ENCODE data around the gene KASH5. TPM values are rescaled to one million over a fixed set of nuclear protein-coding genes. Genes with fewer than 3 reads are reported as not detected.

The KASH5 gene
- total RNA-seq, 2 experiments from 2014 or later = 12.0 to 16.3 TPM

DNA sequence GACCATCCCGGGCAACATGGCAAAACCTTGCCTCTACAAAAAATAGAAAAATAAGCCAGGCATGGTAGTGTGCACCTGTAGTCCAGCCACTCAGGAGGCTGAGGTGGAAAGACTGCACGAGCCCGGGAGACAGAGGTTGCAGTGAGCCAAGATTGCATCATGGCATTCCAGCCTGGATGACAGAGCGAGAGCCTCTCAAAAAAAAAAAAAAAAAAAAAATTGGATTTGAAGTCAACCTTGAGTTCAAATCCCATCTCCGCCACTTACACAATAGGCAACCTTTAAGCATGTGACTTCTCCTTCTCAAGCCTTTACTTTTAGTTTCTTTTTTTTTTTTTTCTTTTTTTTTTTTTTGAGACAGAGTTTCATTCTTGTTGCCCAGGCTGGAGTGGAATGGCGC, 12.0 kb downstream of the KASH5 start:
- BruUV-seq (replicated peaks) = no TSS peak
- Histone ChIP-seq H3K9me2 (ENCODE audit: insufficient read depth, low read length) (no peaks in the 10 kb centered on the region), H3K4me1 (ENCODE audit: insufficient read depth, low read length, poor library complexity, severe bottlenecking) (peaks cover 62% of the 10 kb centered on the region), H3K9me3 (ENCODE audit: low read length) (no peaks in the 10 kb centered on the region), H3K27ac (ENCODE audit: low read depth, low read length, poor library complexity, severe bottlenecking) (no peak overlapping the region), H4K20me1 (ENCODE audit: insufficient read depth, low read length) (no peaks in the 10 kb centered on the region), H3K36me3 (ENCODE audit: insufficient read depth, low read length) (no peaks in the 10 kb centered on the region), H3K4me2 (ENCODE audit: low read length) (no peak overlapping the region), H2AFZ (ENCODE audit: low read length) (no peak overlapping the region), H3K79me2 (ENCODE audit: insufficient read depth, low read depth, low read length) (no peaks in the 10 kb centered on the region), H3K4me3 (ENCODE audit: low read depth, low read length, poor library complexity, severe bottlenecking) (no peak overlapping the region)
- CTCF ChIA-PET (ENCODE audit: unreplicated experiment) = no interaction called here
- DNase-seq (ENCODE audit: low spot score) = no peak
- no peak for TF ChIP-seq EZH2phosphoT487 (IDR thresholded peaks at IDR 0.05; ENCODE audit: borderline replicate concordance, low read depth, low read length)
- TF ChIP-seq, protein P1, sequence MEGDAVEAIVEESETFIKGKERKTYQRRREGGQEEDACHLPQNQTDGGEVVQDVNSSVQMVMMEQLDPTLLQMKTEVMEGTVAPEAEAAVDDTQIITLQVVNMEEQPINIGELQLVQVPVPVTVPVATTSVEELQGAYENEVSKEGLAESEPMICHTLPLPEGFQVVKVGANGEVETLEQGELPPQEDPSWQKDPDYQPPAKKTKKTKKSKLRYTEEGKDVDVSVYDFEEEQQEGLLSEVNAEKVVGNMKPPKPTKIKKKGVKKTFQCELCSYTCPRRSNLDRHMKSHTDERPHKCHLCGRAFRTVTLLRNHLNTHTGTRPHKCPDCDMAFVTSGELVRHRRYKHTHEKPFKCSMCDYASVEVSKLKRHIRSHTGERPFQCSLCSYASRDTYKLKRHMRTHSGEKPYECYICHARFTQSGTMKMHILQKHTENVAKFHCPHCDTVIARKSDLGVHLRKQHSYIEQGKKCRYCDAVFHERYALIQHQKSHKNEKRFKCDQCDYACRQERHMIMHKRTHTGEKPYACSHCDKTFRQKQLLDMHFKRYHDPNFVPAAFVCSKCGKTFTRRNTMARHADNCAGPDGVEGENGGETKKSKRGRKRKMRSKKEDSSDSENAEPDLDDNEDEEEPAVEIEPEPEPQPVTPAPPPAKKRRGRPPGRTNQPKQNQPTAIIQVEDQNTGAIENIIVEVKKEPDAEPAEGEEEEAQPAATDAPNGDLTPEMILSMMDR (conservative IDR thresholded peaks at IDR 0.05; ENCODE audit: low read length) = no peak
- POLR2A ChIA-PET = interaction anchor here (0.5 kb wide), 1 partner anchor 353 kb away, joined by 3 read pairs; no protein-coding TSS in a partner anchor
- intact Hi-C loops (cut with micrococcal nuclease; ENCODE audit: unreplicated experiment) = no loop called here

DNA sequence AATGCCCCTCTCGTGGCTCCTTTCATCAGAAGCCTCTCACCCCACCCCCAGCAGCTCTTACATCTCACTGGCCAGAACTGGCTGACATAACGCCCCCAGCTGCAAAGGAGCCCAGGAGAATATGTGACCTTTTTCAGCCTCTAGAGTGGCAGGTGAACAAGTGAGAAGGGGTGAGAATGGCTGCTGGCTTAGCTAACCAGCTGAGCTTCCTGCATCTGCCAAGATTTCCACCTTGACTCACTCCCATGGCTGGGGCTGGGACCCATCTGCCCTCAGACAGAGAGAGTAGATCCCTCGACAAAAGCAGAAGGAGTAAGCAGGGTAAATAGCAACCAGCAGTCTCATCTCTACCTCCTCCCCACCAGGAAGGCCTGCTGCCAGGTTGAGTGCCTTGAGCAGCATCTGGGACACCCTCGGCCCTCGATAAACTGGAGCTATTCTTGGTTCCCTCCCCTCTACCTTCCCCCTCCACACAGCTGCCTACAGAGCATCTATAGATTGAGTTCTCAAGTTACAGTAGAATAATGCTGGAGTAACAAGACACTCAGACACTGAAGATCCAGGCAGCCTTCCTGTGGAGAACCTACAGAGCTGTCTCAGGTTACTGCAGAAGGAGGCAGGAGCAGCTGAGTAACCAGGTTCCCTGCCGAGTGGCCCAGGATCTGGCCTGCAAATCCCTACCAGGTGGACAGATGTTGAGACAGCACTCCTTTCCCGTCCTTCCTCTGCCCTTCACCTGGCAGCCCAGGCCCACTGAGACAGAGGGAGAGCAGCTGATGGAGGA, 15.5 kb downstream of the KASH5 start:
- peak overlapping the region; percentile 95 for H3K27ac ChIP-seq (ENCODE audit: low read depth, low read length, poor library complexity, severe bottlenecking)
- intact Hi-C loops (cut with micrococcal nuclease; ENCODE audit: unreplicated experiment) = no loop called here
- H3K4me3 ChIP-seq (ENCODE audit: low read depth, low read length, poor library complexity, severe bottlenecking) = peak overlapping the region; percentile 38
- H3K4me1 ChIP-seq (ENCODE audit: insufficient read depth, low read length, poor library complexity, severe bottlenecking) = peaks cover 83% of the 10 kb centered on the region
- H4K20me1 ChIP-seq (ENCODE audit: insufficient read depth, low read length) = no peaks in the 10 kb centered on the region
- ChIA-PET CTCF (ENCODE audit: unreplicated experiment) (interaction anchor here (0.5 to 0.7 kb wide), 4 partner anchors 15 to 75 kb away, joined by 3 to 7 read pairs (median 5); no protein-coding TSS in a partner anchor), POLR2A (interaction anchor here (0.9 to 1.6 kb wide), 4 partner anchors 12 to 66 kb away, joined by 3 to 5 read pairs (median 4); no protein-coding TSS in a partner anchor)
- no peaks in the 10 kb centered on the region for H3K9me2 ChIP-seq (ENCODE audit: insufficient read depth, low read length)
- DNase-seq (ENCODE audit: low spot score) = peak; percentile 95
- H3K79me2 ChIP-seq (ENCODE audit: insufficient read depth, low read depth, low read length) = no peaks in the 10 kb centered on the region
- peak overlapping the region; percentile 26; the same call in 1 of the 2 replicates for H2AFZ ChIP-seq (ENCODE audit: low read length)
- peak overlapping the region; percentile 72 for H3K4me2 ChIP-seq (ENCODE audit: low read length)
- no peaks in the 10 kb centered on the region for H3K36me3 ChIP-seq (ENCODE audit: insufficient read depth, low read length)
- BruUV-seq (replicated peaks) = TSS peak; percentile 77
- TF ChIP-seq, protein P1 (conservative IDR thresholded peaks at IDR 0.05; ENCODE audit: low read length) = no peak
- TF ChIP-seq EZH2phosphoT487 (IDR thresholded peaks at IDR 0.05; ENCODE audit: borderline replicate concordance, low read depth, low read length) = no peak
- H3K9me3 ChIP-seq (ENCODE audit: low read length) = no peaks in the 10 kb centered on the region

DNA sequence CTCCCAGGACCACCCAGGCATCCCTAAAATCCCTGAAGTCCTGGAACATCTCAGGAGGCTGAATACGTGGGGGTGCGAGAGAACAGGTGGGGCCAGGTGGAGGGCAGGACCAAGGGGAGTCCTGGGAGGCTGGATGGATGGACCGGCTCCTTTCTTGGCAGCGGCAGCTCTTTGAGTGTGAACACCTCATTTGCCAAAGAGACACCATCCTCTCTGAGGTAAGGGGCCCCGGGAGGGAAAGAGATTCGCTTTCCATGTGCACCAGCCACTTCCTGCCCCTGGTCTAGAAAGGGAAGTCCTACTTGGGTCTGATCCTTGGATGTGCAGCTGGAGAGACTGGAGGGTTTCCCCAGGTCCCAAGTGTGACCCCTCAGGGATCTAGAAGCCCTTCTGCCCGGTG, 19.0 kb downstream of the KASH5 start:
- CTCF ChIA-PET (ENCODE audit: unreplicated experiment) = no interaction called here
- no peak overlapping the region for H3K4me2 ChIP-seq (ENCODE audit: low read length)
- H3K27ac ChIP-seq (ENCODE audit: low read depth, low read length, poor library complexity, severe bottlenecking) = no peak overlapping the region
- no peaks in the 10 kb centered on the region for H3K79me2 ChIP-seq (ENCODE audit: insufficient read depth, low read depth, low read length)
- intact Hi-C loops (cut with micrococcal nuclease; ENCODE audit: unreplicated experiment) = no loop called here
- H3K4me1 ChIP-seq (ENCODE audit: insufficient read depth, low read length, poor library complexity, severe bottlenecking) = peaks cover 94% of the 10 kb centered on the region
- no peaks in the 10 kb centered on the region for H3K36me3 ChIP-seq (ENCODE audit: insufficient read depth, low read length)
- no peaks in the 10 kb centered on the region for H3K9me3 ChIP-seq (ENCODE audit: low read length)
- H4K20me1 ChIP-seq (ENCODE audit: insufficient read depth, low read length) = no peaks in the 10 kb centered on the region
- H3K9me2 ChIP-seq (ENCODE audit: insufficient read depth, low read length) = no peaks in the 10 kb centered on the region
- no peak for TF ChIP-seq EZH2phosphoT487 (IDR thresholded peaks at IDR 0.05; ENCODE audit: borderline replicate concordance, low read depth, low read length)
- TF ChIP-seq, protein P1 (conservative IDR thresholded peaks at IDR 0.05; ENCODE audit: low read length) = no peak
- POLR2A ChIA-PET = interaction anchor here (1.0 kb wide), 1 partner anchor 19 kb away, joined by 3 read pairs; the partner anchor contains the start of gene KASH5
- no peak overlapping the region for H3K4me3 ChIP-seq (ENCODE audit: low read depth, low read length, poor library complexity, severe bottlenecking)
- DNase-seq (ENCODE audit: low spot score) = no peak
- BruUV-seq (replicated peaks) = no TSS peak
- no peak overlapping the region for H2AFZ ChIP-seq (ENCODE audit: low read length)

Measured in OCI-LY7 (cell line).